HEK293T (cell line): ENCODE data around the gene ATP1A4.

Experiments used
- ARNT ChIP-seq: fragments of 450-650 bp; IDR thresholded peaks from 2 replicates; pipeline ENCODE4 v1.6.1; 2017; ENCODE audit warnings: mild to moderate bottlenecking
- BHLHE40 ChIP-seq: fragments of 450-650 bp; IDR thresholded peaks from 2 replicates; pipeline ENCODE4 v1.6.1; 2016; ENCODE audit warnings: mild to moderate bottlenecking, moderate library complexity, borderline replicate concordance
- ELF4 ChIP-seq: fragments of 450-650 bp; IDR thresholded peaks from 2 replicates; pipeline ENCODE4 v1.6.1; 2017; ENCODE audit warnings: antibody characterized with exemption
- FOXA1 ChIP-seq: fragments of 450-650 bp; IDR thresholded peaks from 2 replicates; pipeline ENCODE4 v1.6.1; 2016; ENCODE audit warnings: mild to moderate bottlenecking
- FOXK2 ChIP-seq: fragments of 450-650 bp; IDR thresholded peaks from 2 replicates; pipeline ENCODE4 v1.6.1; 2016; ENCODE audit warnings: mild to moderate bottlenecking
- FOXM1 ChIP-seq: fragments of 450-650 bp; IDR thresholded peaks from 2 replicates; pipeline ENCODE4 v1.6.1; 2017; ENCODE audit warnings: mild to moderate bottlenecking, borderline replicate concordance
- NFRKB ChIP-seq: fragments of 450-650 bp; IDR thresholded peaks from 2 replicates; pipeline ENCODE4 v1.6.1; 2016; ENCODE audit warnings: mild to moderate bottlenecking, moderate library complexity
- SP1 ChIP-seq: fragments of 450-650 bp; IDR thresholded peaks from 2 replicates; pipeline ENCODE4 v1.6.1; 2017
- SUZ12 ChIP-seq: fragments of 450-650 bp; IDR thresholded peaks from 2 replicates; pipeline ENCODE4 v1.6.1; 2016; ENCODE audit warnings: mild to moderate bottlenecking

GRCh38 chr1:160192234-160192633 is 40.8 kb downstream of the ATP1A4 start:
- TF ChIP-seq SP1 (no peak), FOXA1 (no peak), FOXK2 (no peak), NFRKB (no peak), SUZ12 (no peak), ARNT (no peak), BHLHE40 (no peak), FOXM1 (no peak), ELF4 (no peak)
